Measurements from ENCODE around the gene ZNF680. TPM values are rescaled to one million over a fixed set of nuclear protein-coding genes. Genes with fewer than 3 reads are reported as not detected.

ZNF680 gene
- total and polyA plus RNA-seq, 2 experiments from 2014 or later, result 12.2 to 13.0 TPM

- Histone ChIP-seq H3K4me3 (no peak overlapping the region), H3K36me3 (no peaks in the 10 kb centered on the region), H3K27me3 (no peaks in the 10 kb centered on the region), H3K9me3 (ENCODE audit: low read depth) (no peaks in the 10 kb centered on the region), H3K27ac (no peak overlapping the region), H3K4me1 (ENCODE audit: low read depth) (no peaks in the 10 kb centered on the region)
- DNase-seq (ENCODE audit: low read depth in 1 of 2, low spot score in 1 of 2), result no peak
- no peak for TF ChIP-seq CTCF (IDR thresholded peaks at IDR 0.05; ENCODE audit: low read depth, low read length)
Observed at GRCh38 chr7:64485623-64486022, 77.2 kb downstream of the ZNF680 start.

Other genes with a start within 250 kb of the ZNF680 start
- 0.54 and 3.8 TPM in 2 replicates for gene ZNF736, start 249.1 kb downstream of the ZNF680 start, total RNA-seq
- gene ZNF736, start 249.1 kb downstream of the ZNF680 start, polyA plus RNA-seq, result 1.1 and 2.0 TPM in 2 replicates
- gene ZNF107, start 103.1 kb upstream of the ZNF680 start, total RNA-seq, result 1.7 and 2.4 TPM in 2 replicates
- gene ZNF107, start 103.1 kb upstream of the ZNF680 start, polyA plus RNA-seq, result 1.5 and 2.1 TPM in 2 replicates
- gene ZNF138, start 231.4 kb upstream of the ZNF680 start, total RNA-seq, result 10.3 and 18.3 TPM in 2 replicates
- 10.1 and 10.4 TPM in 2 replicates for gene ZNF138, start 231.4 kb upstream of the ZNF680 start, polyA plus RNA-seq

Data from cardiac muscle cell (in vitro differentiated cells and primary cell).